ENCODE data around the gene FBXL20.

Gene FBXL20

DNA sequence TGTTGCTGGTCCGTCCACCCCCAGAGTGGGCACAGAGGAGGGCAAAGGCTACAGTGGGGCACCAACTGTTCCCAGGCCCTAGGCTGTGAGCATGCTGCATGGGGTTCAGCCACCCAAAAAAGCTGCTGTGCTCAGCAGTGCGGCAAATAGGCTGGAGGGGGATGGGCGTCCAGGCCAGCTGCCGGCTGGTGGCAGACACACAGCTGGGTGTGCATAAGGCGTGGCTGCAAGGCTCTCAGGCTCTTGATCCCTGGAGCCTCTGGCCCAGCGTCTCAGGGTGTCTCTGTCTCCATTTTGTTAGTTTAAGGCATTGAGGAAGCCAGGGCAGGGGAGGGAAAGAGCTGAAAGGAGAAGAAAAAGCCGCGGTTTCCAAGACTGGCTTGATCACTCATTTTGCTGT lies 192.5 kb downstream of the FBXL20 start:
- no peak for DNase-seq (ENCODE audit: low read depth in 2 of 3, low spot score in 2 of 3)

- DNase-seq (ENCODE audit: low read depth in 2 of 3, low spot score in 2 of 3) = no peak
Observed at GRCh38 chr17:39208136-39208535, 193.3 kb downstream of the FBXL20 start.

GRCh38 chr17:39205112-39205526 lies 196.3 kb downstream of the FBXL20 start:
- no peak for DNase-seq (ENCODE audit: low read depth in 2 of 3, low spot score in 2 of 3)

GRCh38 chr17:39204245-39204644 lies 197.2 kb downstream of the FBXL20 start:
- no peak for DNase-seq (ENCODE audit: low read depth in 2 of 3, low spot score in 2 of 3)
